Measurements from ENCODE around the gene RHOC.

The RHOC gene

DNA sequence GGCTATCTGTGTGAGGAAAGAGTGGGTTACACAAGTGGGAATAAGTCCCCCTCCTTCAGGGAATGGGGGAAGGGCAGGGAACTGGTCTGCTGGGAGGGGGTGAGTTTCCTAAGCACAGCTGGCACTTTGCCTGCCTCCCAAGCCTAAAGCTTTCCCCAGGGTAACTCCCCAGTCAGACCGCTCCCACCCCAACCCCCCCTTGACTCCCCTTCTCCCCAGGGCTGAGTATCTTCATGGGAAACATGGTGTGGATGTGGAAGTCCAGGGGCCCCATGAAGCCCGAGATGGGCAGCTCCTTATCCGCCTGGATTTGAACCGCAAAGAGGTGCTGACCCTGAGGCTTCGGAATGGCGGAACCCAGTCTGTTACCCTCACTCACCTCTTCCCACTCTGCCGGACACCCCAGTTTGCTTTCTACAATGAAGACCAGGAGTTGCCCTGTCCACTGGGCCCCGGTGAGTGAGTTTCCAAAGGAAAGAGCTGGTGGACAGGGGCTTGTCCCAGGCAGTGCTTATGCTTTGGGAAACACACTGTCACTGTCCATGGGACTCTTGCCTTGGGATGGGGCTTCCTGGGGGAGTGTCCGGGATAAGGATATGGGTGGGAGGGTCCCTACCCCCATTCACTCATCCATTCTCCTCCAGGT lies 17.6 kb downstream of the RHOC start:
- POLR2A ChIA-PET: interaction anchor here (0.9 to 1.5 kb wide), 3 partner anchors 13 to 15 kb away, joined by 3 to 5 read pairs (median 4); partner anchors contain the start of gene MOV10

GRCh38 chr1:112688781-112689193 lies 18.1 kb downstream of the RHOC start:
- H3K27ac ChIP-seq (ENCODE audit: extremely low read depth, low read depth, low read length): no peak overlapping the region
- no peaks in the 10 kb centered on the region for H3K9me3 ChIP-seq (ENCODE audit: control insufficient read depth, insufficient read depth, low read depth, low read length)
- peaks cover 16 to 63% of the 10 kb centered on the region in 2 experiments; a peak in 2 of 3 replicates for H3K36me3 ChIP-seq (ENCODE audit: control insufficient read depth in 2 of 2, insufficient read depth in 1 of 2, low read length in 2 of 2)
- TF ChIP-seq ZBTB20 (tag by site-specific recombination; IDR thresholded peaks at IDR 0.05) (no peak), ZSCAN18 (tag by site-specific recombination; IDR thresholded peaks at IDR 0.05) (no peak), ZSCAN16 (tag by site-specific recombination; IDR thresholded peaks at IDR 0.05) (no peak), ZNF544 (tag by site-specific recombination; IDR thresholded peaks at IDR 0.05) (no peak), KLF8 (tag by site-specific recombination; IDR thresholded peaks at IDR 0.05) (no peak), SP3 (tag by site-specific recombination; IDR thresholded peaks at IDR 0.05) (no peak), ZNF155 (tag by site-specific recombination; IDR thresholded peaks at IDR 0.05) (no peak), MEIS1 (CRISPR knock-in tag; IDR thresholded peaks at IDR 0.05; ENCODE audit: borderline replicate concordance) (no peak)
- TF ChIP-seq, protein P1, sequence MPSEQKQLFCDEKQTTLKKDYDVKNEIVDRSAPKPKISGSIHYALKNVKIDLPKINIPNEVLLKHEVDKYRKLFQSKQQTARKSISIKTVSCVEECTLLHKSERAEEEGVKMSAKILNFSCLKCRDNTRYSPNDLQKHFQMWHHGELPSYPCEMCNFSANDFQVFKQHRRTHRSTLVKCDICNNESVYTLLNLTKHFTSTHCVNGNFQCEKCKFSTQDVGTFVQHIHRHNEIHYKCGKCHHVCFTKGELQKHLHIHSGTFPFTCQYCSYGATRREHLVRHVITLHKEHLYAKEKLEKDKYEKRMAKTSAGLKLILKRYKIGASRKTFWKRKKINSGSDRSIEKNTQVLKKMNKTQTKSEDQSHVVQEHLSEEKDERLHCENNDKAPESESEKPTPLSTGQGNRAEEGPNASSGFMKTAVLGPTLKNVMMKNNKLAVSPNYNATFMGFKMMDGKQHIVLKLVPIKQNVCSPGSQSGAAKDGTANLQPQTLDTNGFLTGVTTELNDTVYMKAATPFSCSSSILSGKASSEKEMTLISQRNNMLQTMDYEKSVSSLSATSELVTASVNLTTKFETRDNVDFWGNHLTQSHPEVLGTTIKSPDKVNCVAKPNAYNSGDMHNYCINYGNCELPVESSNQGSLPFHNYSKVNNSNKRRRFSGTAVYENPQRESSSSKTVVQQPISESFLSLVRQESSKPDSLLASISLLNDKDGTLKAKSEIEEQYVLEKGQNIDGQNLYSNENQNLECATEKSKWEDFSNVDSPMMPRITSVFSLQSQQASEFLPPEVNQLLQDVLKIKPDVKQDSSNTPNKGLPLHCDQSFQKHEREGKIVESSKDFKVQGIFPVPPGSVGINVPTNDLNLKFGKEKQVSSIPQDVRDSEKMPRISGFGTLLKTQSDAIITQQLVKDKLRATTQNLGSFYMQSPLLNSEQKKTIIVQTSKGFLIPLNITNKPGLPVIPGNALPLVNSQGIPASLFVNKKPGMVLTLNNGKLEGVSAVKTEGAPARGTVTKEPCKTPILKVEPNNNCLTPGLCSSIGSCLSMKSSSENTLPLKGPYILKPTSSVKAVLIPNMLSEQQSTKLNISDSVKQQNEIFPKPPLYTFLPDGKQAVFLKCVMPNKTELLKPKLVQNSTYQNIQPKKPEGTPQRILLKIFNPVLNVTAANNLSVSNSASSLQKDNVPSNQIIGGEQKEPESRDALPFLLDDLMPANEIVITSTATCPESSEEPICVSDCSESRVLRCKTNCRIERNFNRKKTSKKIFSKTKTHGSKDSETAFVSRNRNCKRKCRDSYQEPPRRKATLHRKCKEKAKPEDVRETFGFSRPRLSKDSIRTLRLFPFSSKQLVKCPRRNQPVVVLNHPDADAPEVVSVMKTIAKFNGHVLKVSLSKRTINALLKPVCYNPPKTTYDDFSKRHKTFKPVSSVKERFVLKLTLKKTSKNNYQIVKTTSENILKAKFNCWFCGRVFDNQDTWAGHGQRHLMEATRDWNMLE (tag by site-specific recombination; conservative IDR thresholded peaks at IDR 0.05; ENCODE audit: low read depth): no peak
- POLR2A ChIA-PET: interaction anchor here (0.9 to 1.1 kb wide), 2 partner anchors 13 to 14 kb away, joined by 3 to 5 read pairs; partner anchors contain the start of gene MOV10
- no peak overlapping the region for H3K4me3 ChIP-seq (ENCODE audit: low read depth, low read length)
- CTCF ChIA-PET: interaction anchor here (0.6 to 1.7 kb wide), 2 partner anchors 15 to 1038 kb away, joined by 3 to 6 read pairs; partner anchors contain the start of gene MOV10
- no peaks in the 10 kb centered on the region for H3K4me1 ChIP-seq (ENCODE audit: control insufficient read depth, insufficient read depth, low read length)

More for the DNA sequence above, 17.6 kb downstream of the RHOC start:
- CTCF ChIA-PET: interaction anchor here (0.6 to 1.7 kb wide), 3 partner anchors 10 to 1037 kb away, joined by 3 to 6 read pairs (median 5); partner anchors contain the start of gene MOV10
- no peaks in the 10 kb centered on the region for H3K9me3 ChIP-seq (ENCODE audit: control insufficient read depth, insufficient read depth, low read depth, low read length)
- H3K4me3 ChIP-seq (ENCODE audit: low read depth, low read length): no peak overlapping the region
- H3K27ac ChIP-seq (ENCODE audit: extremely low read depth, low read depth, low read length): no peak overlapping the region
- no peak for TF ChIP-seq ZXDB (tag by site-specific recombination; IDR thresholded peaks at IDR 0.05)
- no peak for TF ChIP-seq ZNF670 (tag by site-specific recombination; IDR thresholded peaks at IDR 0.05; ENCODE audit: low read depth)
- TF ChIP-seq ZNF488 (tag by site-specific recombination; IDR thresholded peaks at IDR 0.05): no peak
- no peak for TF ChIP-seq ZNF830 (tag by site-specific recombination; IDR thresholded peaks at IDR 0.05; ENCODE audit: low read depth)
- no peak for TF ChIP-seq ZNF274 (IDR thresholded peaks at IDR 0.05; ENCODE audit: low read length)
- TF ChIP-seq ZNF274 (tag by site-specific recombination; IDR thresholded peaks at IDR 0.05; ENCODE audit: borderline replicate concordance): no peak
- TF ChIP-seq ZBTB20 (tag by site-specific recombination; IDR thresholded peaks at IDR 0.05): no peak
- TF ChIP-seq ZNF558 (tag by site-specific recombination; IDR thresholded peaks at IDR 0.05): no peak
- TF ChIP-seq PRDM1 (tag by site-specific recombination; IDR thresholded peaks at IDR 0.05): no peak
- no peak for TF ChIP-seq ZNF600 (tag by site-specific recombination; IDR thresholded peaks at IDR 0.05)
- no peak for TF ChIP-seq ZNF76 (tag by site-specific recombination; IDR thresholded peaks at IDR 0.05; ENCODE audit: borderline replicate concordance, low read depth)
- TF ChIP-seq ZNF433 (tag by site-specific recombination; IDR thresholded peaks at IDR 0.05; ENCODE audit: low read depth): no peak
- no peak for TF ChIP-seq ZNF335 (tag by site-specific recombination; conservative IDR thresholded peaks at IDR 0.05)
- no peak for TF ChIP-seq SCRT1 (tag by site-specific recombination; IDR thresholded peaks at IDR 0.05; ENCODE audit: borderline replicate concordance)
- no peak for TF ChIP-seq ZNF211 (tag by site-specific recombination; IDR thresholded peaks at IDR 0.05; ENCODE audit: low read depth)
- TF ChIP-seq, protein P2, sequence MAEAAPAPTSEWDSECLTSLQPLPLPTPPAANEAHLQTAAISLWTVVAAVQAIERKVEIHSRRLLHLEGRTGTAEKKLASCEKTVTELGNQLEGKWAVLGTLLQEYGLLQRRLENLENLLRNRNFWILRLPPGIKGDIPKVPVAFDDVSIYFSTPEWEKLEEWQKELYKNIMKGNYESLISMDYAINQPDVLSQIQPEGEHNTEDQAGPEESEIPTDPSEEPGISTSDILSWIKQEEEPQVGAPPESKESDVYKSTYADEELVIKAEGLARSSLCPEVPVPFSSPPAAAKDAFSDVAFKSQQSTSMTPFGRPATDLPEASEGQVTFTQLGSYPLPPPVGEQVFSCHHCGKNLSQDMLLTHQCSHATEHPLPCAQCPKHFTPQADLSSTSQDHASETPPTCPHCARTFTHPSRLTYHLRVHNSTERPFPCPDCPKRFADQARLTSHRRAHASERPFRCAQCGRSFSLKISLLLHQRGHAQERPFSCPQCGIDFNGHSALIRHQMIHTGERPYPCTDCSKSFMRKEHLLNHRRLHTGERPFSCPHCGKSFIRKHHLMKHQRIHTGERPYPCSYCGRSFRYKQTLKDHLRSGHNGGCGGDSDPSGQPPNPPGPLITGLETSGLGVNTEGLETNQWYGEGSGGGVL (tag by site-specific recombination; IDR thresholded peaks at IDR 0.05): no peak
- no peak for TF ChIP-seq ZNF596 (tag by site-specific recombination; IDR thresholded peaks at IDR 0.05)
- no peak for TF ChIP-seq ZNF302 (tag by site-specific recombination; IDR thresholded peaks at IDR 0.05; ENCODE audit: low read depth)
- no peaks in the 10 kb centered on the region for H3K4me1 ChIP-seq (ENCODE audit: control insufficient read depth, insufficient read depth, low read length)
- H3K36me3 ChIP-seq (ENCODE audit: control insufficient read depth in 2 of 2, insufficient read depth in 1 of 2, low read length in 2 of 2): peaks cover 16 to 68% of the 10 kb centered on the region in 2 experiments; a peak in 2 of 3 replicates

Measured in HEK293 (cell line).